ENCODE results near the gene LRTM2.

Gene LRTM2

DNA sequence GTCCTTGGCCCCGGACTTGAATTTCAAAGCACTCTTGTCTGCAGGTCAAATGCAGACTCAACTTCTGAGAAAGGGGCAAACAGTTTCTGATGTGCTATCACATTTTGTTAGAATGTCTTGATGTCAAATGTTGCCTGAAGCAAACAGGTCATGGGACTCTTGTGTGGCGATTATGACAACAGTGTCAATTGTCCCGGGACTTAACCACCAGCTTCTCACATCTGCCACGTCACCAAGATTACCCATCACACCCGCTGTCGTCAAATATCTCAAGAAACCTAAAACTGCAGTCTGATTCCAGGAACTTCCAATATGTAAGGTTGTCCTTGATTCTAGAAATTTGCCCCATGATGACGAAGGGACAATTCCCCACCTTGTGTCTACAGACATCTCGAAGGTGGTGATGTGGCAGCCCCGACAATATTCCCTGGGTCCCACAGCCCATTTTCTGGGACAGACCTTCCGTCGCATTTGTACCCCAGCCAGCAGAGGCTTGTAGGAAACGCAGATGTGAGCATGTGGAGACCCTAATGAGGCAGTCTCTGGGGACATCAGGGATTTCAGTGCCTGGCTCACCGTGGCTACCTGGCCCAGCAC, 21.3 kb downstream of the LRTM2 start:
- DNase-seq (ENCODE audit: low read depth in 2 of 2) = no peak
- TF ChIP-seq, protein P1, sequence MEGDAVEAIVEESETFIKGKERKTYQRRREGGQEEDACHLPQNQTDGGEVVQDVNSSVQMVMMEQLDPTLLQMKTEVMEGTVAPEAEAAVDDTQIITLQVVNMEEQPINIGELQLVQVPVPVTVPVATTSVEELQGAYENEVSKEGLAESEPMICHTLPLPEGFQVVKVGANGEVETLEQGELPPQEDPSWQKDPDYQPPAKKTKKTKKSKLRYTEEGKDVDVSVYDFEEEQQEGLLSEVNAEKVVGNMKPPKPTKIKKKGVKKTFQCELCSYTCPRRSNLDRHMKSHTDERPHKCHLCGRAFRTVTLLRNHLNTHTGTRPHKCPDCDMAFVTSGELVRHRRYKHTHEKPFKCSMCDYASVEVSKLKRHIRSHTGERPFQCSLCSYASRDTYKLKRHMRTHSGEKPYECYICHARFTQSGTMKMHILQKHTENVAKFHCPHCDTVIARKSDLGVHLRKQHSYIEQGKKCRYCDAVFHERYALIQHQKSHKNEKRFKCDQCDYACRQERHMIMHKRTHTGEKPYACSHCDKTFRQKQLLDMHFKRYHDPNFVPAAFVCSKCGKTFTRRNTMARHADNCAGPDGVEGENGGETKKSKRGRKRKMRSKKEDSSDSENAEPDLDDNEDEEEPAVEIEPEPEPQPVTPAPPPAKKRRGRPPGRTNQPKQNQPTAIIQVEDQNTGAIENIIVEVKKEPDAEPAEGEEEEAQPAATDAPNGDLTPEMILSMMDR (IDR thresholded peaks at IDR 0.05; ENCODE audit: low read depth, low read length) = no peak
- H3K4me3 ChIP-seq (replicated peaks in 1 of 2; ENCODE audit: low read depth in 2 of 2, low read length in 2 of 2) = no peak overlapping the region

DNA sequence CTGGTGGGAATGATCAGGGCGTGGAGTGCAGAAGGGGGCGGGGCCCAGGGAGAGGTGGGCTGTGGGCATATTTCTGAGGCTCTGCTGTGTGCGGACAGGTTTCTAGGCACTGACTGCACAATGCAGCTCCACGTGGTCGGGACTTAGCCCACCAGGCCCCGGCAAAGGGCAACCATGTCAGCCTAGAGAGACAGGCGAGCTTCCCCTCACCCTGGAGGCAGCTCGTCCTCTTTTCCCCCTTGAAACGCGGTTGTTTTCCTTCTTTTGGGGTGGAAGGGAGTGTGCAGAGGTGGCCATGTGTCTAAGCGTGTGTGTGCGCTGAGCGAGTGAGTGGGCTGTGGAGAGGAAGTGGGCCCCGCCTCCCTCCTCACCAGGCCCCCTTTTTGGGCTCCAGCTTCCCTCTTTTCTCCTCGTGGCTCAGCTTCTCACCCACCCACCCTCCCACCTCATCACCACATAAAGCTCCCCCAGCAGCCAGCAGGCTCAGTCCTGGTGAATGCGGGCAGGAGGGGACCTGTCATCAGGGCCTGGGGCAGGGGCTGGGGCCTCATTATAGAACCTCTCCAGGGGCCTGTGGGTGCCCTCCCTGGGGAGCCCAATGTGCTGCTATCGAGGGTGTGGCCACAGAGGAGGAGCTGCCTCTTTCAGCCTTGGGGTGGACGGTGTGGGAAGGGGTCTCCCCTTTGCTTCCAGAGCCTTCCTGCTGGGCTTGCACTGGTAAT, 22.0 kb downstream of the LRTM2 start:
- DNase-seq (ENCODE audit: low read depth in 2 of 2) = no peak
- H3K4me3 ChIP-seq (replicated peaks in 1 of 2; ENCODE audit: low read depth in 2 of 2, low read length in 2 of 2) = no peak overlapping the region
- TF ChIP-seq, protein P1 (IDR thresholded peaks at IDR 0.05; ENCODE audit: low read depth, low read length) = no peak

DNA sequence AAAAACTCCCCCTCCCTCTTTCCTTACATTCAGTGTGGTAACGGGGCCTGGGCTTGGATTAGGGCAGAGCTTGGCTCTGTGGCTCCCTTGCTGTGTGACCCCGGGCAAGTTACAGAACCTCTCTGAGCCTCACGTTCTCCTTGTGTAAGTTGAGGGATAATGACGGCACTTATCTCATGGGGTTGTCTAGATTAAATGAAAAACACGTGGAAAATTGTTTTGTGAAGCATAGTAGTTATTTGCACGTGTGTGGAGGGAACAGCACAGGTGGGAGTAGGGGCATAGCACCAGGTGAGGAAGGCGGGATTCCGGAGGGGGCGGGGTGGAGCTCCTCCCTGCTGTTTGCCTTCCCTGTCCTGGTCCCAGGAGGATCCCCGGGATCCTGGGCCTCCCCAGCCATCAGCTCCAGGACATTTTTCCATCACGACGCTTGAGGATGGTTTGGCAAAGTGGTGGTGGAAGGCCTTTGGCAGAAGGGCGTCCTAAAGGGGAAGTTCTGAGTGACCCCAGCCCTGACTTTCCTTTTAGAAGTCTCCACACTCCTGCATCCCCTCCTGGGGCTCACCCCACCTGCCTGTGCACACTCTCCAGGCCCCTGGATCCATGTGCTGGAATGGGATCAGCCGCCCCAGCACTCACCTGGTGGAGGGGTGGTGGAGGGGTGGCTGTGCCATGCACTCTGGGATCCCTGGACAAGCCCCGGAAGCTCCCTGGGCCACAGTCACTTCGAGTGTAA, 22.7 kb downstream of the LRTM2 start:
- DNase-seq (ENCODE audit: low read depth in 2 of 2) = no peak
- TF ChIP-seq, protein P1 (IDR thresholded peaks at IDR 0.05; ENCODE audit: low read depth, low read length) = no peak

DNA sequence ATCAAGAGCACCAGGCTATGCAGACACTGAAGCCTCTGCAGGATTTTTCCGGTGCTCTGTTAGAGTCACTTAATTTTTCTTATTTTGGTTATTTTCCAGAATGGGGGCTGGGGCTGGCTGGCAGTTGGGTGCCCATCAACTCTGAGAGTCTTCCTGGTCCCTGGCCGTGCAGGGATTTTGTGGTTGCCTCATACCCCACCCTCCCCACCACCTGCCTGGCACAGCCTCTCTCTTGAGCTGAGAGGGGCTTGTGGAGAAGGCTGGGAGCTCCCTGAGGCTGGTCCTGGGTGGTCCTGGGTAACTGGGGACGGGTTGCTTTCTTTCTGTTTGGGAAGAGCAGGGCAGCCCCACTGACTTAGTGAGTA, 23.3 kb downstream of the LRTM2 start:
- DNase-seq (ENCODE audit: low read depth in 2 of 2) = no peak
- TF ChIP-seq, protein P1 (IDR thresholded peaks at IDR 0.05; ENCODE audit: low read depth, low read length) = no peak
- no peak overlapping the region for H3K4me3 ChIP-seq (replicated peaks in 1 of 2; ENCODE audit: low read depth in 2 of 2, low read length in 2 of 2)

More for the DNA sequence above, 22.7 kb downstream of the LRTM2 start:
- no peak overlapping the region for H3K4me3 ChIP-seq (replicated peaks in 1 of 2; ENCODE audit: low read depth in 2 of 2, low read length in 2 of 2)

DNA sequence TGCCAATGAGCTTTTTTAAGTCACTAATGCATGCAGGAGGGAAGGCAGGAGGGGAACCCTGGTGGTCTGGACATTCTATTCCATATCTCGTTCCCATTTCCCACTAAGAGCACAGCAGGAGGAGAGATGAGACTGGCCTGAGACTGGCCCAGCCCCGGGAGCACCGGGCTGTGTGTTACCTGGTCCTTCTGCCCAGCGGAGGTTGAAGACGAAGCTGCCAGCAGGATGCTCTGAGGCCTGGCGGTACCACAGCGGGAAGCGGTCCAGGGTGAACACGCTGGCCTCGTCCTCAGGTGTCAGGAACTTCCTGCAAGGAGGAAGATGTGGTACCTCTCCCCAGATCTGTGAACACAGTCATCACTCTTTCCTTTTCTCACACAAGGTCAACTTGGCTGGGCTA, 23.9 kb downstream of the LRTM2 start:
- no peak for DNase-seq (ENCODE audit: low read depth in 2 of 2)
- H3K4me3 ChIP-seq (replicated peaks in 1 of 2; ENCODE audit: low read depth in 2 of 2, low read length in 2 of 2) = no peak overlapping the region
- TF ChIP-seq, protein P1 (IDR thresholded peaks at IDR 0.05; ENCODE audit: low read depth, low read length) = no peak

DNA sequence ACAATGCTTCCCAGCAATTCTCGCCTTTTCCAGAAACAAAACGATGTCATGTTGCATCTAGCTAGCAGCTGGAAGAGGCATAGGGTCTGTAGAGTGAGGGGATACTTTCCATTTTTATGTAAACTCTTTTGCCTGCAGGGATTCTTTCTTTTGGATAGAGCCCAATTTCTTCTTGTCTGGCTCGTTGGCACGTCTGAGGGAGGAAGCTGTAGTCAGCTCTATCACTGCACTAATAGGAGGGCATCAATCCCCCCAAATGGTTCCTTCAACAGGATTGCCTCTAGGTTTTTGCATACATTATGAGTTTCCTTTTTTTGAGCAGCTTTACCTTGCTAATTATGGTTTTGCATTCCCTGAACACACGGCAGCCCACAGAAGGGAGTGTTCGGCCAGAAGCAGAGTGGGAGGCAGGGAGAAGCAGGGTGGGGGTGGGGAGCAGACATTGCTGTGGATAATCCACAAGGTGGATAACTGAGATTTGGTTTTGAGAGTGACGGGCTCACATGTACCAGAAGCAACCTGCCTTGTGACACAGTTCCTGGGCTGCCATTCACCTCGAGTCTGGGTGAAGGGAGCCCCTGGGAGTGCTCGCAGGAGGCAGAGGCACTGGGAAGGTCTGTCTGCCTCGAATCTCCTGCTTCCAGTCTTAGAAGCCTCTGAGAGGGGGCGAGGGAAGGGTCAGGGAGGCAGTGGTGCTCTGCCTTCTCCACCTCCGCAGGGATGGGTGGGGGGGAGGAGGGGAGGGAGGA, 24.5 kb downstream of the LRTM2 start:
- TF ChIP-seq, protein P1 (IDR thresholded peaks at IDR 0.05; ENCODE audit: low read depth, low read length) = no peak
- no peak for DNase-seq (ENCODE audit: low read depth in 2 of 2)
- no peak overlapping the region for H3K4me3 ChIP-seq (replicated peaks in 1 of 2; ENCODE audit: low read depth in 2 of 2, low read length in 2 of 2)

All from cardiac fibroblast (primary cell).